Spleen (tissue), 11 donors: ENCODE measurements around the gene PARP9. TPM values are rescaled to one million over a fixed set of nuclear protein-coding genes. Genes with fewer than 3 reads are reported as not detected.

Source experiments
- DNase-seq: peaks from one replicate; pipeline ENCODE4 v3.0.0-alpha.2; 2020
- H3K27ac ChIP-seq, 8 donors: fragments of 200-600 bp; sonication (generic) in 7 of 8; 1 replicate in 4 of 8; 2 replicates in 4 of 8; pipeline versions ENCODE4 v1.5.0 to v1.8.0; 2016 to 2021; ENCODE audit warnings: inconsistent platforms in 4 of 8, mild to moderate bottlenecking in 4 of 8, moderate library complexity in 1 of 8
- H3K27me3 ChIP-seq, 7 donors: fragments of 200-600 bp; sonication (generic) in 6 of 7; replicated peaks in 1 of 7; 1 replicate in 4 of 7; 2 replicates in 3 of 7; pipeline versions ENCODE4 v1.5.0 to v1.8.0; 2016 to 2021; ENCODE audit warnings: inconsistent platforms in 3 of 7, mild to moderate bottlenecking in 1 of 7
- H3K36me3 ChIP-seq, 6 donors: fragments of 200-600 bp; sonication (generic) in 5 of 6; 1 replicate in 4 of 6; 2 replicates in 2 of 6; pipeline versions ENCODE4 v1.5.0 to v1.8.0; 2016 to 2021; ENCODE audit warnings: inconsistent platforms in 2 of 6
- H3K4me1 ChIP-seq, 6 donors: fragments of 200-600 bp; sonication (generic) in 5 of 6; 1 replicate in 3 of 6; 2 replicates in 3 of 6; pipeline versions ENCODE4 v1.5.0 to v1.8.0; 2016 to 2021; ENCODE audit warnings: inconsistent platforms in 3 of 6
- H3K4me3 ChIP-seq, 8 donors: fragments of 200-600 bp; sonication (generic) in 7 of 8; 1 replicate in 4 of 8; 2 replicates in 4 of 8; pipeline versions ENCODE4 v1.5.0 to v1.8.0; 2016 to 2021; ENCODE audit warnings: inconsistent platforms in 4 of 8, mild to moderate bottlenecking in 4 of 8, moderate library complexity in 2 of 8
- H3K9me3 ChIP-seq, 8 donors: fragments of 200-600 bp; sonication (generic) in 7 of 8; 1 replicate in 4 of 8; 2 replicates in 4 of 8; pipeline versions ENCODE4 v1.5.0 to v1.8.0; 2016 to 2021; ENCODE audit warnings: inconsistent platforms in 4 of 8
- CTCF ChIP-seq, 11 experiments: fragments of 200-600 bp in 7 of 11; fragments of 450-650 bp in 4 of 11; sonication (generic) in 4 of 11; IDR thresholded peaks in 8 of 11; conservative IDR thresholded peaks in 3 of 11; 1 replicate in 7 of 11; 2 replicates in 4 of 11; pipeline versions ENCODE4 v1.4.0 to v1.8.0; 2016 to 2021; ENCODE audit warnings: antibody characterized with exemption in 11 of 11, inconsistent platforms in 4 of 11, mild to moderate bottlenecking in 1 of 11
- POLR2A ChIP-seq, 3 donors: fragments of 450-650 bp; IDR thresholded peaks; one replicate each; pipeline ENCODE4 v1.5.1; 2017; ENCODE audit warnings: antibody characterized with exemption in 3 of 3, mild to moderate bottlenecking in 1 of 3
- POLR2AphosphoS5 ChIP-seq, 3 donors: sonication (generic); formaldehyde crosslinking; IDR thresholded peaks; one replicate each; pipeline ENCODE4 v1.5.1; 2017; ENCODE audit warnings: antibody characterized with exemption in 3 of 3
- WGBS, 5 donors: extraction: QIAGEN DNeasy Blood & Tissue Kit in 3 of 5; methylation state at CpG; one replicate each; pipeline versions ENCODE4 v1.1.5 to v1.1.7; 2013 to 2018; 5-methylcytosine and 5-hydroxymethylcytosine counted together
- intact Hi-C: fragments of 100-400 bp; cut with DNase I; formaldehyde crosslinking; loops from one replicate; pipeline ENCODE4 v1.15.0; 2023; ENCODE audit warnings: low total_unique reads
- polyA plus RNA-seq, 3 donors: library from polyadenylated mRNA; stranded (reverse); fragments of 200-250 nt; gene quantifications; one replicate each; pipeline ENCODE4 v1.2.1, GENCODE V29; 2013
- total RNA-seq, 7 donors: library from RNA; depleted of rRNA in 3 of 7; stranded (reverse); fragments of >200 nt in 3 of 7; fragmentation: NEBNext Ultra II Directional in 4 of 7; extraction: Animal tissue kit (Norgen Biotek cat#: 25700) in 4 of 7; gene quantifications; one replicate each; pipeline versions ENCODE4 v1.1.0 to v1.2.1, GENCODE V29; 2016 to 2021
- donor health status: healthy with polysubstance abuse.
- donor health status: DM: no; HTN: no; CAD: no; lungs with moderate emphysema.
- donor health status: DM: no; HTN: no; CAD: no.
- donor health status: Bipolar disorder and iron deficiency.
- donor health status: healthy.
- donor health status: DM: no; HTN: no; CAD: no.
- donor health status: DM: yes; HTN: yes; CAD: no.

PARP9 gene
- total and polyA plus RNA-seq, 10 donors: 24.0 to 72.6 (median 61.8) TPM

- intact Hi-C loops: no loop called here
- DNase-seq: no peak
- peak overlapping the region in 1 of 8 donors; percentile 55 for H3K27ac ChIP-seq
Observed at GRCh38 chr3:122608916-122609315, 44.8 kb upstream of the PARP9 start.

GRCh38 chr3:122606330-122606729 lies 42.2 kb upstream of the PARP9 start:
- WGBS, 5 donors: 74 to 92% (median 78%) methylated on average over 4 of the region's 4 CpGs
- no peak overlapping the region for H3K27ac ChIP-seq
- H3K27me3 ChIP-seq: no peaks in the 10 kb centered on the region
- intact Hi-C loops: no loop called here
- peaks cover 0 to 15% (median 5%) of the 10 kb centered on the region in 6 donors for H3K4me1 ChIP-seq
- no peak for TF ChIP-seq POLR2A (IDR thresholded peaks at IDR 0.05)
- no peak for TF ChIP-seq CTCF (IDR thresholded peaks at IDR 0.05 in 8 of 11, conservative IDR thresholded peaks at IDR 0.05 in 3 of 11)
- TF ChIP-seq POLR2AphosphoS5 (IDR thresholded peaks at IDR 0.05): no peak
- H3K4me3 ChIP-seq: no peak overlapping the region
- no peak for DNase-seq
- H3K36me3 ChIP-seq: peaks cover 0 to 34% (median 2%) of the 10 kb centered on the region in 6 donors
- no peaks in the 10 kb centered on the region for H3K9me3 ChIP-seq

More at GRCh38 chr3:122608916-122609315, 44.8 kb upstream of the PARP9 start:
- Histone ChIP-seq H3K27me3 (no peaks in the 10 kb centered on the region), H3K9me3 (no peaks in the 10 kb centered on the region), H3K36me3 (peaks cover 0 to 60% (median 12%) of the 10 kb centered on the region in 6 donors), H3K4me1 (peaks cover 0 to 22% (median 7%) of the 10 kb centered on the region in 6 donors), H3K4me3 (no peak overlapping the region)
- TF ChIP-seq CTCF (IDR thresholded peaks at IDR 0.05 in 8 of 11, conservative IDR thresholded peaks at IDR 0.05 in 3 of 11) (no peak), POLR2AphosphoS5 (IDR thresholded peaks at IDR 0.05) (no peak), POLR2A (IDR thresholded peaks at IDR 0.05) (no peak)
- 97 to 100% (median 98%) methylated on average over 1 of the region's 1 CpG for WGBS, 5 donors

- intact Hi-C loops: no loop called here
- no peaks in the 10 kb centered on the region for H3K9me3 ChIP-seq
- H3K36me3 ChIP-seq: peaks cover 0 to 14% (median 0%) of the 10 kb centered on the region in 6 donors
- no peak overlapping the region for H3K4me3 ChIP-seq
- DNase-seq: no peak
- no peaks in the 10 kb centered on the region for H3K27me3 ChIP-seq
- WGBS, 5 donors: 73 to 92% (median 86%) methylated on average over 2 of the region's 2 CpGs
- H3K27ac ChIP-seq: no peak overlapping the region
- peaks cover 0 to 8% (median 0%) of the 10 kb centered on the region in 6 donors for H3K4me1 ChIP-seq
- no peak for TF ChIP-seq CTCF (IDR thresholded peaks at IDR 0.05 in 8 of 11, conservative IDR thresholded peaks at IDR 0.05 in 3 of 11)
Observed at GRCh38 chr3:122603056-122603455, 39.0 kb upstream of the PARP9 start.

- DNase-seq: no peak
- WGBS, 5 donors: 59 to 71% (median 68%) methylated on average over 5 of the region's 5 CpGs
Observed at GRCh38 chr3:122602011-122602710, 38.1 kb upstream of the PARP9 start.

More at GRCh38 chr3:122602011-122602710, 38.1 kb upstream of the PARP9 start:
- Histone ChIP-seq H3K9me3 (no peaks in the 10 kb centered on the region), H3K4me1 (peaks cover 0 to 8% (median 0%) of the 10 kb centered on the region in 6 donors), H3K27ac (no peak overlapping the region), H3K4me3 (no peak overlapping the region), H3K36me3 (peaks cover 0 to 9% (median 0%) of the 10 kb centered on the region in 6 donors), H3K27me3 (no peaks in the 10 kb centered on the region)
- intact Hi-C loops: no loop called here
- TF ChIP-seq POLR2A (IDR thresholded peaks at IDR 0.05): no peak
- no peak for TF ChIP-seq POLR2AphosphoS5 (IDR thresholded peaks at IDR 0.05)
- TF ChIP-seq CTCF (IDR thresholded peaks at IDR 0.05 in 8 of 11, conservative IDR thresholded peaks at IDR 0.05 in 3 of 11): no peak
